Measurements from ENCODE around the gene MAPK10. TPM values are rescaled to one million over a fixed set of nuclear protein-coding genes. Genes with fewer than 3 reads are reported as not detected.
"Not testable (repeated sequence)": the region's sequence is repeated elsewhere in the genome, so short reads cannot be mapped to it uniquely, and the experiment has no call there.

The MAPK10 gene
- total and polyA plus RNA-seq, 8 donors = 16.1 to 44.4 (median 30.5) TPM

- Histone ChIP-seq H3K27me3 (no peaks in the 10 kb centered on the region), H3K27ac (no peak overlapping the region), H3K4me3 (no peak overlapping the region), H3K9me3 (peaks cover 0 to 8% of the 10 kb centered on the region in 2 donors), H3K36me3 (no peaks in the 10 kb centered on the region), H3K4me1 (no peaks in the 10 kb centered on the region)
- ATAC-seq (no peak), DNase-seq (no peak)
- intact Hi-C loops (cut with DNase I) = no loop called here
- TF ChIP-seq, protein P1, sequence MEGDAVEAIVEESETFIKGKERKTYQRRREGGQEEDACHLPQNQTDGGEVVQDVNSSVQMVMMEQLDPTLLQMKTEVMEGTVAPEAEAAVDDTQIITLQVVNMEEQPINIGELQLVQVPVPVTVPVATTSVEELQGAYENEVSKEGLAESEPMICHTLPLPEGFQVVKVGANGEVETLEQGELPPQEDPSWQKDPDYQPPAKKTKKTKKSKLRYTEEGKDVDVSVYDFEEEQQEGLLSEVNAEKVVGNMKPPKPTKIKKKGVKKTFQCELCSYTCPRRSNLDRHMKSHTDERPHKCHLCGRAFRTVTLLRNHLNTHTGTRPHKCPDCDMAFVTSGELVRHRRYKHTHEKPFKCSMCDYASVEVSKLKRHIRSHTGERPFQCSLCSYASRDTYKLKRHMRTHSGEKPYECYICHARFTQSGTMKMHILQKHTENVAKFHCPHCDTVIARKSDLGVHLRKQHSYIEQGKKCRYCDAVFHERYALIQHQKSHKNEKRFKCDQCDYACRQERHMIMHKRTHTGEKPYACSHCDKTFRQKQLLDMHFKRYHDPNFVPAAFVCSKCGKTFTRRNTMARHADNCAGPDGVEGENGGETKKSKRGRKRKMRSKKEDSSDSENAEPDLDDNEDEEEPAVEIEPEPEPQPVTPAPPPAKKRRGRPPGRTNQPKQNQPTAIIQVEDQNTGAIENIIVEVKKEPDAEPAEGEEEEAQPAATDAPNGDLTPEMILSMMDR (IDR thresholded peaks at IDR 0.05) = no peak
These were observed 185.3 kb downstream of the MAPK10 start for GRCh38 chr4:86174506-86174905.

DNA sequence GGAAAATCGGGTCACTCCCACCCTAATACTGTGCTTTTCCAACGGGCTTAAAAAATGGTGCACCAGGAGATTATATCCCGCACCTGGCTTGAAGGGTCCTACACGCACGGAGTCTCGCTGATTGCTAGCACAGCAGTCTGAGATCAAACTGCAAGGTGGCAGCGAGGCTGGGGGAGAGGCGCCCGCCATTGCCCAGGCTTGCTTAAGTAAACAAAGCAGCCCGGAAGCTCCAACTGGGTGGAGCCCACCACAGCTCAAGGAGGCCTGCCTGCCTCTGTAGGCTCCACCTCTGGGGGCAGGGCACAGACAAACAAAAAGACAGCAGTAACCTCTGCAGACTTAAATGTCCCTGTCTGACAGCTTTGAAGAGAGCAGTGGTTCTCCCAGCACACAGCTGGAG lies 191.5 kb downstream of the MAPK10 start:
- intact Hi-C loops (cut with DNase I); H3K4me3 ChIP-seq; H3K4me1 ChIP-seq; H3K27ac ChIP-seq; H3K9me3 ChIP-seq; H3K27me3 ChIP-seq; ATAC-seq; DNase-seq; H3K36me3 ChIP-seq: not testable (repeated sequence)

DNA sequence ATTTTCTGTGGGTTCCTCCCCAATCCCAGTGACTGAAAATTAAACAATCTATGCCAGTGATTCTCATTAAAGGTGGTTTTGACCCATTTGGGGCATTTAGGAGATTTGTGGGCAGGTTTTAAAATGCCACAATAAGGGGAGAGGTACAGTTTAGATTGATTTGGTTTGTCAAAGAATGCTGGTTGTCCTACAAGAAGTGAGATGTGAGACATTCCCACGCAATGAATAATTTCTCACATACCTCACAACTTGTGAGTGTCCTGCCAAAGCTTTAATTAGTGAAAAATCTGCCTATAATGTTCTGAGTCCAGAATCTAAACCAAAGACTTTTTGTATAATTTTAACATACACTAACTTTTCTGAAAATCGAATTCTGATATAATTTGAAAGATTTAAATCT lies 199.4 kb downstream of the MAPK10 start:
- DNase-seq (no peak), ATAC-seq (no peak)
- no peaks in the 10 kb centered on the region for H3K36me3 ChIP-seq
- no peak overlapping the region for H3K27ac ChIP-seq
- no peaks in the 10 kb centered on the region for H3K4me1 ChIP-seq
- intact Hi-C loops (cut with DNase I) = no loop called here
- no peaks in the 10 kb centered on the region for H3K9me3 ChIP-seq
- no peaks in the 10 kb centered on the region for H3K27me3 ChIP-seq
- no peak overlapping the region for H3K4me3 ChIP-seq
- TF ChIP-seq, protein P1 (IDR thresholded peaks at IDR 0.05) = no peak

- Histone ChIP-seq H3K27me3 (no peaks in the 10 kb centered on the region), H3K4me3 (no peak overlapping the region), H3K4me1 (no peaks in the 10 kb centered on the region), H3K36me3 (no peaks in the 10 kb centered on the region), H3K9me3 (no peaks in the 10 kb centered on the region), H3K27ac (no peak overlapping the region)
- no peak for DNase-seq
- ATAC-seq = no peak
- TF ChIP-seq, protein P1 (IDR thresholded peaks at IDR 0.05) = no peak
- intact Hi-C loops (cut with DNase I) = no loop called here
These were observed 200.6 kb downstream of the MAPK10 start for GRCh38 chr4:86159216-86159615.

DNA sequence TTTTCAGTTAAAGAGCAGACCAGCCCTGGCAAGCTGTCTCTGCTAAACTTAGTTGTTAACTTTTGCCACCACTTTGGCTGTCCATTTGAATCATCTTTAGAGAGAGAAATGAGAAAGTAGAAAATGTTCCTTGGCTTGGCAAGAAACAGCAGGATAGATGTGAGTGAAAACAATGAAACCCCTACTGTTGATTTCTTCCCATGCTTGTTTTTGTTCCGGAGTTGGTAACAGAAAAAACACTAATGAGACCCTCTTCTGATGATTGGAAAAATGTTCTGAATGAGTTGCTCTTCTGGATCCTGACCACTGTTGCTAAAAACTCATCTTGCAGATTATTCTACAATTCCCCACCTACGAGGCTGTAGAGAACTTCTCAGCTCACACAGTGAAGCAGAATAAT lies 203.3 kb downstream of the MAPK10 start:
- ATAC-seq = no peak
- no peak overlapping the region for H3K4me3 ChIP-seq
- H3K36me3 ChIP-seq = no peaks in the 10 kb centered on the region
- H3K27ac ChIP-seq = no peak overlapping the region
- H3K27me3 ChIP-seq = no peaks in the 10 kb centered on the region
- intact Hi-C loops (cut with DNase I) = no loop called here
- no peaks in the 10 kb centered on the region for H3K9me3 ChIP-seq
- TF ChIP-seq, protein P1 (IDR thresholded peaks at IDR 0.05) = no peak
- DNase-seq = no peak
- H3K4me1 ChIP-seq = no peaks in the 10 kb centered on the region

DNA sequence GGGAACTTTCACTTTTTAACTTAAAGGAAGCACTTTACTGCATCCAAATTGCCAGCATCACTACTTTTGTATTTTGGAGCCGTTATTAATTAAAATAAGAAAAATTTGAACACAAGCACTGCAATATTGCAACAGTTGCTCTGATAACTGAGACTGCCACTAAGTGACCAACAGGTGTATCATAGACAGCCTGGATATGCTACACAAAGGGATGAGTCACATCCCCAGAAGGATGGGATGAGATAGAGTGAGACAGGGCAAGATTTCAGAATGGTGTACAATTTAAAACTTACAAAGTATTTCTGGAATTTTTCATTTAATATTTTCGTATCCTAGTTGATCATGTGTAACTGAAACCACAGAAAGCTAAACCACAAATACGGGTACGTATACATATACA lies 204.1 kb downstream of the MAPK10 start:
- TF ChIP-seq, protein P1 (IDR thresholded peaks at IDR 0.05) = no peak
- Histone ChIP-seq H3K36me3 (no peaks in the 10 kb centered on the region), H3K9me3 (no peaks in the 10 kb centered on the region), H3K4me1 (no peaks in the 10 kb centered on the region), H3K27me3 (no peaks in the 10 kb centered on the region), H3K4me3 (no peak overlapping the region), H3K27ac (no peak overlapping the region)
- no peak for ATAC-seq
- no peak for DNase-seq
- intact Hi-C loops (cut with DNase I) = no loop called here

Data from left lung (tissue), 10 donors.